ENCODE results near the gene PCDH15. TPM values are rescaled to one million over a fixed set of nuclear protein-coding genes. Genes with fewer than 3 reads are reported as not detected.

PCDH15 gene
- total and polyA plus RNA-seq, 9 of the 15 experiments (the other 6 are each of a cell fraction or from before 2014, with no cell fraction given): not detected

DNA sequence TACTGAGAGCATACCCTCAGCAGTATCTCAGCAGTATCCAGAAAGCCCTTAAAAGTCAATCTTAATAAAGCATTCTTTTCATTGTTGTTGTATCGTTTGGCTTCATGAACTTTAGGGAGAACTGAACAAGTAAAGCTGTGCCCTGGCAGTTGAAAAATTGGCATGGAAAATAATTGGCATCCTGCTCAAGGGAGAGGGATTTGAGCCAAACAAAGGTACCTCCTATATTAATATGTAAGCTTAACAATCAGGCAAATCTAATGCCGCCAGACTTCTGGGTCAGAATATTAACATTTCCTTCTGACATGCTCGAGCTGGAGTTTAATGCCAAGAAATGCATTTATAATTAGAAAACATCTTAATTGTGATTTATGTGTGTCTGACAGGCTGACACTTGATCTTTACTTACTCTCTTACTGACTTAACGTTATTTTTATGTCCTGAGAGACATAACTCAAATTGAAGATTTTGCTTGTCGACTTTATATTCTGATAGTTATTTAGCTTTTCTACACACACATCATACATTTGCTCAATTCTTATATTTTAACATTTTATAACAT, 42.1 kb upstream of the PCDH15 start (continued):
- TF ChIP-seq, protein P1, sequence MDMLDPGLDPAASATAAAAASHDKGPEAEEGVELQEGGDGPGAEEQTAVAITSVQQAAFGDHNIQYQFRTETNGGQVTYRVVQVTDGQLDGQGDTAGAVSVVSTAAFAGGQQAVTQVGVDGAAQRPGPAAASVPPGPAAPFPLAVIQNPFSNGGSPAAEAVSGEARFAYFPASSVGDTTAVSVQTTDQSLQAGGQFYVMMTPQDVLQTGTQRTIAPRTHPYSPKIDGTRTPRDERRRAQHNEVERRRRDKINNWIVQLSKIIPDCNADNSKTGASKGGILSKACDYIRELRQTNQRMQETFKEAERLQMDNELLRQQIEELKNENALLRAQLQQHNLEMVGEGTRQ (CRISPR knock-in tag; IDR thresholded peaks at IDR 0.05): no peak
- TF ChIP-seq, protein P2, sequence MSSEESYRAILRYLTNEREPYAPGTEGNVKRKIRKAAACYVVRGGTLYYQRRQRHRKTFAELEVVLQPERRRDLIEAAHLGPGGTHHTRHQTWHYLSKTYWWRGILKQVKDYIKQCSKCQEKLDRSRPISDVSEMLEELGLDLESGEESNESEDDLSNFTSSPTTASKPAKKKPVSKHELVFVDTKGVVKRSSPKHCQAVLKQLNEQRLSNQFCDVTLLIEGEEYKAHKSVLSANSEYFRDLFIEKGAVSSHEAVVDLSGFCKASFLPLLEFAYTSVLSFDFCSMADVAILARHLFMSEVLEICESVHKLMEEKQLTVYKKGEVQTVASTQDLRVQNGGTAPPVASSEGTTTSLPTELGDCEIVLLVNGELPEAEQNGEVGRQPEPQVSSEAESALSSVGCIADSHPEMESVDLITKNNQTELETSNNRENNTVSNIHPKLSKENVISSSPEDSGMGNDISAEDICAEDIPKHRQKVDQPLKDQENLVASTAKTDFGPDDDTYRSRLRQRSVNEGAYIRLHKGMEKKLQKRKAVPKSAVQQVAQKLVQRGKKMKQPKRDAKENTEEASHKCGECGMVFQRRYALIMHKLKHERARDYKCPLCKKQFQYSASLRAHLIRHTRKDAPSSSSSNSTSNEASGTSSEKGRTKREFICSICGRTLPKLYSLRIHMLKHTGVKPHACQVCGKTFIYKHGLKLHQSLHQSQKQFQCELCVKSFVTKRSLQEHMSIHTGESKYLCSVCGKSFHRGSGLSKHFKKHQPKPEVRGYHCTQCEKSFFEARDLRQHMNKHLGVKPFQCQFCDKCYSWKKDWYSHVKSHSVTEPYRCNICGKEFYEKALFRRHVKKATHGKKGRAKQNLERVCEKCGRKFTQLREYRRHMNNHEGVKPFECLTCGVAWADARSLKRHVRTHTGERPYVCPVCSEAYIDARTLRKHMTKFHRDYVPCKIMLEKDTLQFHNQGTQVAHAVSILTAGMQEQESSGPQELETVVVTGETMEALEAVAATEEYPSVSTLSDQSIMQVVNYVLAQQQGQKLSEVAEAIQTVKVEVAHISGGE (CRISPR knock-in tag; IDR thresholded peaks at IDR 0.05): no peak
- no peak for TF ChIP-seq CSDE1 (IDR thresholded peaks at IDR 0.05)
- TF ChIP-seq ZNF445 (CRISPR knock-in tag; IDR thresholded peaks at IDR 0.05; ENCODE audit: low read depth): no peak
- no peak for TF ChIP-seq SMARCB1 (IDR thresholded peaks at IDR 0.05; ENCODE audit: insufficient read length, low read depth)
- no peak for TF ChIP-seq ZNF57 (CRISPR knock-in tag; IDR thresholded peaks at IDR 0.05)
- no peak for TF ChIP-seq ZNF764 (CRISPR knock-in tag; IDR thresholded peaks at IDR 0.05; ENCODE audit: low read depth)
- no peak for TF ChIP-seq ZNF239 (CRISPR knock-in tag; IDR thresholded peaks at IDR 0.05)
- TF ChIP-seq PCBP1 (IDR thresholded peaks at IDR 0.05; ENCODE audit: low read depth, low read length, poor library complexity, severe bottlenecking): no peak
- TF ChIP-seq, protein P3, sequence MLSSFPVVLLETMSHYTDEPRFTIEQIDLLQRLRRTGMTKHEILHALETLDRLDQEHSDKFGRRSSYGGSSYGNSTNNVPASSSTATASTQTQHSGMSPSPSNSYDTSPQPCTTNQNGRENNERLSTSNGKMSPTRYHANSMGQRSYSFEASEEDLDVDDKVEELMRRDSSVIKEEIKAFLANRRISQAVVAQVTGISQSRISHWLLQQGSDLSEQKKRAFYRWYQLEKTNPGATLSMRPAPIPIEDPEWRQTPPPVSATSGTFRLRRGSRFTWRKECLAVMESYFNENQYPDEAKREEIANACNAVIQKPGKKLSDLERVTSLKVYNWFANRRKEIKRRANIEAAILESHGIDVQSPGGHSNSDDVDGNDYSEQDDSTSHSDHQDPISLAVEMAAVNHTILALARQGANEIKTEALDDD (IDR thresholded peaks at IDR 0.05): no peak
- TF ChIP-seq NFXL1 (CRISPR knock-in tag; IDR thresholded peaks at IDR 0.05): no peak
- TF ChIP-seq GABPB2 (CRISPR knock-in tag; conservative IDR thresholded peaks at IDR 0.05): no peak
- no peak for TF ChIP-seq DACH1 (IDR thresholded peaks at IDR 0.05; ENCODE audit: partially characterized antibody)

Measured in K562 (cell line).